ENCODE measurements around the gene CYP51A1. TPM values are rescaled to one million over a fixed set of nuclear protein-coding genes. Genes with fewer than 3 reads are reported as not detected.

The CYP51A1 gene
- total and polyA plus RNA-seq, 2 of the 13 experiments (the other 11 are each of a cell fraction or from before 2014, with no cell fraction given): 15.4 to 260 TPM

DNA sequence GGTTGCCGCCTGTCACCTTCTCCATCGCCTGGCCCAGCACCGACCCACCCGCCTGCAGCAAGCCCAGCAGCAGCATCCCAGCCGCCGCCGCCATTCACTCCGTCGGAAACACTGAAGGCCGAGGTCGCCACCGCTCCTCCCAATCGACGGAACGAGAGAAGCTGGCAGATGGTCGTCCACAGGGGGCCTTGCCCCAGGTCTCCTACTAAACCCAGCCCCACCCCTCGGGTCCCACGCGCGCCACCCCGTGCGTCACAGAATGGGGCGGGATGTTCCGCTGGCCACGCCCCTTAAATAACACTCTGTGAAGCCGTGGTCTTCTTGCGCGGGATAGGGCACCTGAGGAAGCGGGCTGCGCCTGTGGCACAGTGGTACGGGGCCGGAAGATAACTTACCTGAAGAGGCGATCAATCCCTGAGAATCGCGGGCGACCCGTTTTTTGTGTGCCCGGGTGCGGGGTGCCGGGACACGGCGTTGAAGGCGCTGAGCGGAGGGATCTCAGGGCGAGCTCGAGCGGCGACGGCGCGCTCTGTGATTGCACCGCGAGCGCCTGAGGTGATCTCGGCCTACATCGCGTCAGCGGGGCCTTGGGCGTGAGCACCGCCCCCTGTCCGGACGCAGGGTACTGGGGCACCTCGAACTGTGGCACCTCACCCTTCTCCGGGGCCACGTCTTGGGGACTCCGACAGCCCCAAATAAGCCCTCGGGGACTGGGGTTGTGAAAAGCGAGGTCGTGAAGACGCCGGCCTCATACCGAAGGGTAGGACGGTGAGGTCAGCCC is at the start of gene CYP51A1 (continued):
- TF ChIP-seq, protein P1, sequence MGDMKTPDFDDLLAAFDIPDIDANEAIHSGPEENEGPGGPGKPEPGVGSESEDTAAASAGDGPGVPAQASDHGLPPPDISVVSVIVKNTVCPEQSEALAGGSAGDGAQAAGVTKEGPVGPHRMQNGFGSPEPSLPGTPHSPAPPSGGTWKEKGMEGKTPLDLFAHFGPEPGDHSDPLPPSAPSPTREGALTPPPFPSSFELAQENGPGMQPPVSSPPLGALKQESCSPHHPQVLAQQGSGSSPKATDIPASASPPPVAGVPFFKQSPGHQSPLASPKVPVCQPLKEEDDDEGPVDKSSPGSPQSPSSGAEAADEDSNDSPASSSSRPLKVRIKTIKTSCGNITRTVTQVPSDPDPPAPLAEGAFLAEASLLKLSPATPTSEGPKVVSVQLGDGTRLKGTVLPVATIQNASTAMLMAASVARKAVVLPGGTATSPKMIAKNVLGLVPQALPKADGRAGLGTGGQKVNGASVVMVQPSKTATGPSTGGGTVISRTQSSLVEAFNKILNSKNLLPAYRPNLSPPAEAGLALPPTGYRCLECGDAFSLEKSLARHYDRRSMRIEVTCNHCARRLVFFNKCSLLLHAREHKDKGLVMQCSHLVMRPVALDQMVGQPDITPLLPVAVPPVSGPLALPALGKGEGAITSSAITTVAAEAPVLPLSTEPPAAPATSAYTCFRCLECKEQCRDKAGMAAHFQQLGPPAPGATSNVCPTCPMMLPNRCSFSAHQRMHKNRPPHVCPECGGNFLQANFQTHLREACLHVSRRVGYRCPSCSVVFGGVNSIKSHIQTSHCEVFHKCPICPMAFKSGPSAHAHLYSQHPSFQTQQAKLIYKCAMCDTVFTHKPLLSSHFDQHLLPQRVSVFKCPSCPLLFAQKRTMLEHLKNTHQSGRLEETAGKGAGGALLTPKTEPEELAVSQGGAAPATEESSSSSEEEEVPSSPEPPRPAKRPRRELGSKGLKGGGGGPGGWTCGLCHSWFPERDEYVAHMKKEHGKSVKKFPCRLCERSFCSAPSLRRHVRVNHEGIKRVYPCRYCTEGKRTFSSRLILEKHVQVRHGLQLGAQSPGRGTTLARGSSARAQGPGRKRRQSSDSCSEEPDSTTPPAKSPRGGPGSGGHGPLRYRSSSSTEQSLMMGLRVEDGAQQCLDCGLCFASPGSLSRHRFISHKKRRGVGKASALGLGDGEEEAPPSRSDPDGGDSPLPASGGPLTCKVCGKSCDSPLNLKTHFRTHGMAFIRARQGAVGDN (CRISPR knock-in tag; IDR thresholded peaks at IDR 0.05): peak; percentile 90
- TF ChIP-seq, protein P2, sequence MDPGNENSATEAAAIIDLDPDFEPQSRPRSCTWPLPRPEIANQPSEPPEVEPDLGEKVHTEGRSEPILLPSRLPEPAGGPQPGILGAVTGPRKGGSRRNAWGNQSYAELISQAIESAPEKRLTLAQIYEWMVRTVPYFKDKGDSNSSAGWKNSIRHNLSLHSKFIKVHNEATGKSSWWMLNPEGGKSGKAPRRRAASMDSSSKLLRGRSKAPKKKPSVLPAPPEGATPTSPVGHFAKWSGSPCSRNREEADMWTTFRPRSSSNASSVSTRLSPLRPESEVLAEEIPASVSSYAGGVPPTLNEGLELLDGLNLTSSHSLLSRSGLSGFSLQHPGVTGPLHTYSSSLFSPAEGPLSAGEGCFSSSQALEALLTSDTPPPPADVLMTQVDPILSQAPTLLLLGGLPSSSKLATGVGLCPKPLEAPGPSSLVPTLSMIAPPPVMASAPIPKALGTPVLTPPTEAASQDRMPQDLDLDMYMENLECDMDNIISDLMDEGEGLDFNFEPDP (CRISPR knock-in tag; conservative IDR thresholded peaks at IDR 0.05): no peak
- TF ChIP-seq ZNF839 (CRISPR knock-in tag; IDR thresholded peaks at IDR 0.05; ENCODE audit: borderline replicate concordance): no peak
- TF ChIP-seq ZNF382 (CRISPR knock-in tag; IDR thresholded peaks at IDR 0.05; ENCODE audit: borderline replicate concordance): no peak
- TF ChIP-seq, protein P3, sequence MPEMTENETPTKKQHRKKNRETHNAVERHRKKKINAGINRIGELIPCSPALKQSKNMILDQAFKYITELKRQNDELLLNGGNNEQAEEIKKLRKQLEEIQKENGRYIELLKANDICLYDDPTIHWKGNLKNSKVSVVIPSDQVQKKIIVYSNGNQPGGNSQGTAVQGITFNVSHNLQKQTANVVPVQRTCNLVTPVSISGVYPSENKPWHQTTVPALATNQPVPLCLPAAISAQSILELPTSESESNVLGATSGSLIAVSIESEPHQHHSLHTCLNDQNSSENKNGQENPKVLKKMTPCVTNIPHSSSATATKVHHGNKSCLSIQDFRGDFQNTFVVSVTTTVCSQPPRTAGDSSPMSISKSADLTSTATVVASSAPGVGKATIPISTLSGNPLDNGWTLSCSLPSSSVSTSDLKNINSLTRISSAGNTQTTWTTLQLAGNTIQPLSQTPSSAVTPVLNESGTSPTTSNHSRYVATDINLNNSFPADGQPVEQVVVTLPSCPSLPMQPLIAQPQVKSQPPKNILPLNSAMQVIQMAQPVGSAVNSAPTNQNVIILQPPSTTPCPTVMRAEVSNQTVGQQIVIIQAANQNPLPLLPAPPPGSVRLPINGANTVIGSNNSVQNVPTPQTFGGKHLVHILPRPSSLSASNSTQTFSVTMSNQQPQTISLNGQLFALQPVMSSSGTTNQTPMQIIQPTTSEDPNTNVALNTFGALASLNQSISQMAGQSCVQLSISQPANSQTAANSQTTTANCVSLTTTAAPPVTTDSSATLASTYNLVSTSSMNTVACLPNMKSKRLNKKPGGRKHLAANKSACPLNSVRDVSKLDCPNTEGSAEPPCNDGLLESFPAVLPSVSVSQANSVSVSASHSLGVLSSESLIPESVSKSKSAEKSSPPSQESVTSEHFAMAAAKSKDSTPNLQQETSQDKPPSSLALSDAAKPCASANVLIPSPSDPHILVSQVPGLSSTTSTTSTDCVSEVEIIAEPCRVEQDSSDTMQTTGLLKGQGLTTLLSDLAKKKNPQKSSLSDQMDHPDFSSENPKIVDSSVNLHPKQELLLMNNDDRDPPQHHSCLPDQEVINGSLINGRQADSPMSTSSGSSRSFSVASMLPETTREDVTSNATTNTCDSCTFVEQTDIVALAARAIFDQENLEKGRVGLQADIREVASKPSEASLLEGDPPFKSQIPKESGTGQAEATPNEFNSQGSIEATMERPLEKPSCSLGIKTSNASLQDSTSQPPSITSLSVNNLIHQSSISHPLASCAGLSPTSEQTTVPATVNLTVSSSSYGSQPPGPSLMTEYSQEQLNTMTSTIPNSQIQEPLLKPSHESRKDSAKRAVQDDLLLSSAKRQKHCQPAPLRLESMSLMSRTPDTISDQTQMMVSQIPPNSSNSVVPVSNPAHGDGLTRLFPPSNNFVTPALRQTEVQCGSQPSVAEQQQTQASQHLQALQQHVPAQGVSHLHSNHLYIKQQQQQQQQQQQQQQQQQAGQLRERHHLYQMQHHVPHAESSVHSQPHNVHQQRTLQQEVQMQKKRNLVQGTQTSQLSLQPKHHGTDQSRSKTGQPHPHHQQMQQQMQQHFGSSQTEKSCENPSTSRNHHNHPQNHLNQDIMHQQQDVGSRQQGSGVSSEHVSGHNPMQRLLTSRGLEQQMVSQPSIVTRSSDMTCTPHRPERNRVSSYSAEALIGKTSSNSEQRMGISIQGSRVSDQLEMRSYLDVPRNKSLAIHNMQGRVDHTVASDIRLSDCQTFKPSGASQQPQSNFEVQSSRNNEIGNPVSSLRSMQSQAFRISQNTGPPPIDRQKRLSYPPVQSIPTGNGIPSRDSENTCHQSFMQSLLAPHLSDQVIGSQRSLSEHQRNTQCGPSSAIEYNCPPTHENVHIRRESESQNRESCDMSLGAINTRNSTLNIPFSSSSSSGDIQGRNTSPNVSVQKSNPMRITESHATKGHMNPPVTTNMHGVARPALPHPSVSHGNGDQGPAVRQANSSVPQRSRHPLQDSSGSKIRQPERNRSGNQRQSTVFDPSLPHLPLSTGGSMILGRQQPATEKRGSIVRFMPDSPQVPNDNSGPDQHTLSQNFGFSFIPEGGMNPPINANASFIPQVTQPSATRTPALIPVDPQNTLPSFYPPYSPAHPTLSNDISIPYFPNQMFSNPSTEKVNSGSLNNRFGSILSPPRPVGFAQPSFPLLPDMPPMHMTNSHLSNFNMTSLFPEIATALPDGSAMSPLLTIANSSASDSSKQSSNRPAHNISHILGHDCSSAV (CRISPR knock-in tag; IDR thresholded peaks at IDR 0.05; ENCODE audit: borderline replicate concordance): peak; percentile 9; the same call in 1 of the 2 replicates
- peak; percentile 89 for TF ChIP-seq NFYB (CRISPR knock-in tag; IDR thresholded peaks at IDR 0.05)
- peak; percentile 88 for TF ChIP-seq MEF2D (CRISPR knock-in tag; IDR thresholded peaks at IDR 0.05)
- TF ChIP-seq, protein P4, sequence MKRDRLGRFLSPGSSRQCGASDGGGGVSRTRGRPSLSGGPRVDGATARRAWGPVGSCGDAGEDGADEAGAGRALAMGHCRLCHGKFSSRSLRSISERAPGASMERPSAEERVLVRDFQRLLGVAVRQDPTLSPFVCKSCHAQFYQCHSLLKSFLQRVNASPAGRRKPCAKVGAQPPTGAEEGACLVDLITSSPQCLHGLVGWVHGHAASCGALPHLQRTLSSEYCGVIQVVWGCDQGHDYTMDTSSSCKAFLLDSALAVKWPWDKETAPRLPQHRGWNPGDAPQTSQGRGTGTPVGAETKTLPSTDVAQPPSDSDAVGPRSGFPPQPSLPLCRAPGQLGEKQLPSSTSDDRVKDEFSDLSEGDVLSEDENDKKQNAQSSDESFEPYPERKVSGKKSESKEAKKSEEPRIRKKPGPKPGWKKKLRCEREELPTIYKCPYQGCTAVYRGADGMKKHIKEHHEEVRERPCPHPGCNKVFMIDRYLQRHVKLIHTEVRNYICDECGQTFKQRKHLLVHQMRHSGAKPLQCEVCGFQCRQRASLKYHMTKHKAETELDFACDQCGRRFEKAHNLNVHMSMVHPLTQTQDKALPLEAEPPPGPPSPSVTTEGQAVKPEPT (CRISPR knock-in tag; IDR thresholded peaks at IDR 0.05; ENCODE audit: low read depth): peak; percentile 84
- TF ChIP-seq ZNF362 (CRISPR knock-in tag; IDR thresholded peaks at IDR 0.05; ENCODE audit: borderline replicate concordance): no peak
- peak; percentile 91 for TF ChIP-seq TBX2 (CRISPR knock-in tag; IDR thresholded peaks at IDR 0.05; ENCODE audit: borderline replicate concordance)

All from HepG2 (cell line).